HG03460 (cell line): ENCODE measurements around the gene ARHGAP35.
"Not testable (repeated sequence)": the region's sequence is repeated elsewhere in the genome, so short reads cannot be mapped to it uniquely, and the experiment has no call there.

Experiments used
- ATAC-seq: cut with Tn5 transposase; IDR thresholded peaks from one replicate; pipeline ENCODE4 v1.9.1; 2021; ENCODE audit not compliant: unreplicated experiment

Gene ARHGAP35

DNA sequence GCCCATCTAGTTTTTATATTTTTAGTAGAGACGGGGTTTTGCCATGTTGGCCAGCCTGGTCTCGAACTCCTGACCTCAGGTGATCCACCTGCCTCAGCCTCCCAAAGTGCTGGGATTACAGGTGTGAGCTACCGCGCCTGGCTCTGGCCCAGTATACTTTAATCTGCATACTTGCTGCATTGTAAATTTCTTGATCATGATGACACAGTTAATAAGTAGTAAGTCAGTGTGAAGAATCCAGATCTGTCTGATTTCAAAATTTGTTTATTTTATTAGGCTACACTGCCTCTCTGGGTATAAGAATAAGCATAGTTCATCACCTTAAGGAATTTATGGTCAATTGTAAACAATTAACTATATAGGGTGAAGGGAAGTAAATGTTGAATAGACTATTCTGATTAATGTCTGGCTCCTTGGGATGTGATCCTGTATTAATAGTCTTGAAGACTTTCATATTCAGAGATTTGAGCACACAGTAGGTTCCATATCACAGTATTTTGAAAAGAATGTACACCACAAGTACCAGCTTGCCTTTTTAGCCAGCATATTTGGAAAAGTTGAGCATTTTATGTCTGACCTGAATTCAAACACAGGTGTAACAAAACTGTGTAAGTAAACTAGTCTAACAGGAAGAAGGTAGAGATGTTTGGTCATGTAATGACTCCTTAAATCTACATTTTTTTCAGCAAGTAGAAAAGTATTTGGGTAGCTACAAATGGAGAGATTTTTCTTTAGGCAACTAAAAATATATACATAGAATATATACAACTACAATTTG is 7.4 kb downstream of the ARHGAP35 start:
- ATAC-seq = no peak

DNA sequence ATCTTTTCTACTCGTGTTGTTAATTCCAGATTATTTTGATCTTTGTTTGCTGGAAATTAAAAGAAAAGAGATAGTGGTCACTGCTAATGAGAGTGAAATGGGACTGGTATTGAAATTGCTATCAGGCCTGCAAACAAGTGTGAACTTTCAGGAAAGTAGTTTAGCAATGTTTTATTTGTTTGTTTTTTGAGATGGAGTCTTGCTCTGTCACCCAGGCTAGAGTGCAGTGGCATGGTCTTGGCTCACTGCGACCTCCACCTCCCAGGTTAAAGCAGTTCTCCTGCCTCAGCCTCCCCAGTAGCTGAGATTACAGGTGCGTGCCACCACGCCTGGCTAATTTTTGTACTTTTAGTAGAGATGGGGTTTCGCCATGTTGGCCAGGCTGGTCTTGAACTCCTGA is 10.4 kb downstream of the ARHGAP35 start:
- ATAC-seq = not testable (repeated sequence)

DNA sequence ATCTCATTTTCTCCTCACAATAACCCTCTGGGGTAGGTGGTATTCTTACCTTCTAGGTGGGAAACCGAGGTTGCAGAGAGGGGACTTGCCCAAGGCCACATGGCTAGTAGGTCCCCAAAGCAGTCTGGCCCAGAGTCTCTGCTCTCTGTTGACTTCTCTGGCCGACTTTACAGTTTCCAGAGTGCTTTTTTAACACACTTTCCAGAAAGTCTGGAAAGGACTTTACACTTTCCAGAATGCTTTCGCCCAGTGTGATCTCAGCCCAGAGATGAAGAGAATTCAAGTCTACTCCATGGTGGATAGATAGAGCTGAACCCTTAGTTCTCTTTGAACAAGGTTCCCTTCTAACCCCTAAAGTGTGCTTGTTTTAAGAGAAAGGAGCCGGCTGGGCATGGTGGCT is 12.2 kb downstream of the ARHGAP35 start:
- ATAC-seq = no peak

DNA sequence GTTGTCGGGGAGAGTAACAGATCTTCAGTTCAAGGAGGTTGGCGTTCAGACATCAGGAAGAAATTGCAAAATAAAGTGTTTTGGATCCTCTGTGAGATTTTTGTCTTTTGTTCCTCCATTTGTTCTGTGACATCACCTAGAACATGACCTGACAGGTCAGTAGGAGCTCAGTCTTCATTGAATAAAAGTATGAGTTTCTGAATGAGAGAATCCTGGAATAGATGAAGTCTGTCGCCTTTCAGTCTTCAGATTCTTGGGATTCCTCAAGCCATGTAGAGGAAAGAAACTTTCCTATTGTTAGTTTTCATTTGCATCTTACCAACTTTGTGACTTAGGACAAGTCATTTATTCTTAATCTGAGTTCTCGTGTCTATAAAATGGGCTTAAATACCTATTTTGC is 14.4 kb downstream of the ARHGAP35 start:
- no peak for ATAC-seq

DNA sequence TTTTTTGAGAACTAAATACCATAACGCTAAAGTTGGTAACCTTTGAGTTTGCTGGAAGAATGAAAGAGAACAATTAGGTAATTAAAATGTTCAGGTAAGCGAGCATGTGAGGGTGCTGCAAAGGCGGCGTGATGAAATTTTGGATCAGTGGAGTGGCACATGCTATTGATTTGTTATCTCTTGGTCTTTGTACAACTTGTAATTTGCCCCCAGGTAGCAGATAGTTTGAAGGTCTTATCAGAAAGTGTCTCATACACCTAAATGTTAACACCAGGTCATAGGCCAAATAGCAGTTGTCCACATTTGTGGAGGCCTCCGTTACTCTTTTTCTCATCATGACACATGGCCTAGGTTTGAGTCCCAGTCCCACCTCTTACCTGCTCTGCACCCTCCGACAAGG is 14.9 kb downstream of the ARHGAP35 start:
- no peak for ATAC-seq

DNA sequence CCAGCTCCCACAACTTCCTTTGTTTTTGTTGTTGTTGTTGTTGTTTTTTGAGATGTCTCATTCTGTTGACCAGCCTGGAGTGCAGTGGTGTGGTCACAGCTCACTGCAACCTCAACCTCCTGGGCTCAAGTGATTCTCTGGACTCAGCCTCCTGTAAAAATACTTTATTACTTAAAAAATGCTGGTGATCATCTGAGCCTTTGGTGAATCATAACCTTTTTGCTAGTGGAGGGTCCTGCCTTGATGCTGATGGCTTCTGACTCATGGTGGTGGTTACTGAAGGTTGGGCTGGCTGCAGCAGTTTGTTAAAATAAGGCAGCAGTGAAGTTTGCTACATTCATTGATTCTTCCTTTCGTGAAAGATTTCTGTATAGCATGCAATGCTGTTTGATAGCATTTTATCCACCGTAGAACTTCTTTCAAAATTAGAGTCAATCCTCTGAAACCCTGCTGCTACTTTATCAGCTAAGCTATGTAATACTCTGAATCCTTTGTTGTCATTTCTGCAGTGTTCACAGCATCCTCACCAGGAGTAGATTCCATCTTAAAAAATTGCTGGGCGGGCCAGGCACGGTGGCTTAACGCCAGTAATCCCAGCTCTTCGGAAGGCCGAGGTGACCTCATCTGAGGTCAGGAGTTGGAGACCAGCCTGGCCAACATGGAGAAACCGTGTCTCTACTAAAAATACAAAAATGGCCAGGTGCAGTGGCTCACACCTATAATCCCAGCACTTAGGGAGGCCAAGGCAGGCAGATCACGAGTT is 18.0 kb downstream of the ARHGAP35 start:
- no peak for ATAC-seq

DNA sequence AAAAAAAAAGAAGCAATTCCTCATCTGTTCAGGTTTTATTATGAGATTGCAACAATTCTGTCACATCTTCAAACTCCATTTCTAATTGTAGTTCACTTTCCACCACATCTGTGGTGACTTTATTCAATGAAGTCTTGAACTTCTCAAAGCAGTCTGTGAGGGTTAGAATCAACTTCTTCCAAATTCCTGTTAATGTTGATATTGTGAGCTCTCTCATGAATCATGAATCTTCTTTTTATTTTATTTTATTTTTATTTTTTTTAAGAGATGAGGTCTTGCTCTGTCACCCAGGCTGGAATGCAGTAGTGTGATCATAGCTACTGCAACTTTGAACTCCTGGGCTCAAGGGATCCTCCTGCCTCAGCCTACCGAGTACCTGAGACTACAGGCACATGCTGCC is 19.6 kb downstream of the ARHGAP35 start:
- no peak for ATAC-seq

DNA sequence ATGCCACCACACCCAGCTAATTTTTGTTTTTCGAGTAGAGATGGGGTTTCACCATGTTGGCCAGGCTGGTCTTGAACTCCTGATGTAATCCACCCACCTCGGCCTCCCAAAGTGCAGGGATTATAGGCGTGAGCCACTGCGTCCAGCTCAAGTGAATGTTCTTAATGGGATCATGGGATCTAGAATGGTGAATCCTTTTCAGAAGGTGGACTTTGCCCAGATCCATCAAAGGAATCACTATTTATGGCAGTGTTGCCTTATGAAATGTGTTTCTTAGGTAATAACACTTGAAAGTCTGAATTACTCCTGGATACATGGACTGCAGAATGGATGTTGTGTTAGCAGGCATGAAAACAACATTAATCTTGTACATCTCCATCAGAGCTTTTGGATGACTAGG is 20.3 kb downstream of the ARHGAP35 start:
- no peak for ATAC-seq

DNA sequence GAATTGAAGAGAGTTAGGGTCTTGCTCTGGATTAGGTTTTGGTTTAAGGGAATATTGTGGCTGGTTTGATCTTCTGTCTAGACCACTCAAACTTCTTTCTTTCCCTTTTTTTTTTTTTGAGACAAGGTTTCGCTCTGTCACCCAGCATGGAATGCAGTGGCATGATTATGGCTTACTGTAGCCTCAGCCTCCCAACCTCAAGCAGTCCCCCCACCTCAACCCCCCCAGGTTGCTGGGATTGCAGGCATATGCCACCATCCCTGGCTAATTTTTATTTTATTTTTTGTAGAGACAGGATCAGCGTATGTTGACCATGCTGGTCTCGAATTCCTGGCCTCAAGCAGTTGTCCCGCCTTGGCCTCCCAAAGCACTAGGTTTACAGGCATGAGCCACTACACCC is 21.2 kb downstream of the ARHGAP35 start:
- ATAC-seq = no peak

DNA sequence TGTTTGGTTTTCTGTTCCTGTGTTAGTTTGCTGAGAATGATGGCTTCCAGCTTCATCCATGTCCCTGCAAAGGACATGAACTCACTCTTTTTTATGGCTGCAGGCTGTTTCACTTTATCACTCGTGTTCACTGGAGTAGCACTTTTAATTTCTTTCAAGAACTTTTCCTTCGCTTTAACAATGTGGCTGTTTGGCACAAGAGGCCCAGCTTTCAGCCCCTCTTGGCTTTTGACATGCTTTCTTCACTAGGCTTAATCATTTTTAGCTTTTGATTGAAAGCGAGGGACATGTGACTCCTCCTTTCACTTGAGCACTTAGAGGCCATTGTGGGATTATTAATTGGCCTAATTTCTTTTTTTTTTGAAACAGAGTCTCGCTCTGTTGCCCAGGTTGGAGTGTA is 22.0 kb downstream of the ARHGAP35 start:
- ATAC-seq = not testable (repeated sequence)

DNA sequence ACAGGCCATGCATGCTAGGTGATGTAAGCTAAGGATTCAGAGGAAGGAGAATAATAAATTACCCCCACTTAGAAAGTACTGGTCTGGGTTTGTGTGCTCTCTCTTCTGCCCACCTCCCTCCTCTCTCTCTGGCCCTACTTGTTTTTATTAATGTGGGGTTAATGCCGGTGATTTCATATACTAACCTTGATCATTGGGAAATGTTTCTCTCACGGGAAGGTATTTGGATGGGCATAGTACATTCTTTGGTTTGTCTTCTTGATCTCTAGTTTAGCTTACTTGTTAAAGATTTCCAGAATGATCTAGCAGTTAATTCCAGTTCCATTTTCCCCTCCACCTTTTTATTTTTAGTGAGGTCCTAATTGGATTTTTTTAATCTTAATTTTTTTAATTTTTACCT is 24.6 kb downstream of the ARHGAP35 start:
- ATAC-seq = no peak

DNA sequence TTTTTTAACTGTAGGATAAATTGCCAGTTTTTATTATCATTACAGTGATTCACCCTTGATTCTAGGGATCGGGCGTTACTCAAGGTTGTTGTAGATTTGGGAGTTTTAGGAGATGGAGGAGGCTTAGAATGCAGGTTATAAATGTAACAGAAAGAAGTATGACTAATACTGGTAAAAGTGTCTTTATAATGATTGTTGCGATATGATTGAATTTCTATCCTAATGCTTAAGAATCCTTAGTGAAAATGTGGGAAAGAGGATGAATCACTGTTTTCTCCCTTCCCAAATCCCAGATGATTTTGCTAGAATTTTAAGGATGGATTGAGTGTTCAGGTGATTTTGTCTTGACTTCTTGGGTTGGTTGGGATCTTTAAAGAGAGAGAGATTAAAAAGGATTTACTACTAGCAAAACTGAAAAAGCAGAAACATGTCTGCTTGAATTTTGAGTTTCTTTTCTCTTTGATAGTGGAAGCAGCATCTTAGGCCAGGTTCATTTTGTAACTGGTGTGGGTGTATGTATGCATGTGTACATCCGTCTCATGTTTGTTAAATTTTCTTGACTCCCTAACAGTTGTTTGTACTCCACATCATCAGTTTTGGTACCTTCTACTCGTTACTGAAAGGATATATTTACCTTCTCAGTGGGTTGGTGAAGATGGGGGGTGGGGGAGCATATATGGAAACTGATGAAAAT is 25.9 kb downstream of the ARHGAP35 start:
- ATAC-seq = no peak

DNA sequence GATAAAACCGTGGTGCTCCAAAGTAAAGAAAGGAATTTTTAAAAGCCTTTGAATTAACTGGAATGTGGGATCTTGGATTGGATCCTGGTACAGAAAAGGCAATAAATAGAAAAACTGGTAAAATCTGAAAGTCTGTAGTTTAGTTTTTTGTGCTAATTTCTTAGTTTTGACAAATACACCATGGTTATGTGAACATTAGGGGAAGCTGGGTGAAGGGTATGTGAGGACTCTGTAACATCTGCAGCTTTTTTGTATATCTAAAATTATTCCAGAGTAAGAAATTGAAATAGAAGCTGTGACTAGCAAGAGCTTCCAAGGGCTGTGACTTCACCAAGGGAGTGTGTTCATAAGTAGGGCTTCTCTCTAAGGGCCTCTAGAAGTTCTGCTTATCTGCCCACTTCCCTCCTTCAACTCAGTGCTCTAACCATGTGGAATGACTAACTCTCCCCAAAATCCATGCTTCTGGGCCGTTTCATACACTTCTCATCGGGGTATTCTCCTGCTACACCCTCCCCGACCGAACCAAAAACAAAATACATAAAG is 26.5 kb downstream of the ARHGAP35 start:
- no peak for ATAC-seq

DNA sequence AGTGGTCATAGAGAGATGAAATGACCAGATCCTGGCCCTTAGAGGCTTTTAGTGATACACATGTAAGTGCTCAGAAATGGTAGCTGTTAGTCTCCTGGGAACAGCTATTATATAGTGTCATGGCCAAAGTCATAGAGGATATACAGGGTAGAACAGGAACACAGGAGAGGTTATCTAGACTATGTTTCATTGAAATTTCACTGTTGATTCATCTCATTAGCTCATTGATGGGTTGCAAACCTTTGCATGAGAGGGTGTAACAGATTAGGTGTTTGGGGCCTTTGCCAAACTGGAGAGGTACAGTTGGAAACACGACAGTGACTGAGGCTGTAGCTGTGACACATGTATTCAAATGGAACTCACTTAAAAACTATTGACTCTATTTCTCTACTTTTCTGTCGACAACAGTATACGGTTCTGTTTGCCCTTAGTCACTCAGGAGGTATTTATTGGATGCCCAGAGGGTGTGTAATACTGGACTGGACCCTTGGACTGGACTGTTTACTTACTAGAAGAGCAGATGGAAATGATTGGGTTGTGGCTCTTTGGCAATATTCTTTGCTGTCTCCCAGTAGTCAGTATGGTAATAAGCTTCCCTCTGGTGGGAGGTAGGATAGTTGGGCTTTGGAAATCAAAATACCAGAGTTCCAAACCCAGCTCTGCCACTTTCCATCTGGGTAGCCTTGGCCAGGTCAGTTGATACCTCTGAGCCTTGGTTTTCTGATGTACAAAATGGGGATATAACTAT is 29.8 kb downstream of the ARHGAP35 start:
- no peak for ATAC-seq

DNA sequence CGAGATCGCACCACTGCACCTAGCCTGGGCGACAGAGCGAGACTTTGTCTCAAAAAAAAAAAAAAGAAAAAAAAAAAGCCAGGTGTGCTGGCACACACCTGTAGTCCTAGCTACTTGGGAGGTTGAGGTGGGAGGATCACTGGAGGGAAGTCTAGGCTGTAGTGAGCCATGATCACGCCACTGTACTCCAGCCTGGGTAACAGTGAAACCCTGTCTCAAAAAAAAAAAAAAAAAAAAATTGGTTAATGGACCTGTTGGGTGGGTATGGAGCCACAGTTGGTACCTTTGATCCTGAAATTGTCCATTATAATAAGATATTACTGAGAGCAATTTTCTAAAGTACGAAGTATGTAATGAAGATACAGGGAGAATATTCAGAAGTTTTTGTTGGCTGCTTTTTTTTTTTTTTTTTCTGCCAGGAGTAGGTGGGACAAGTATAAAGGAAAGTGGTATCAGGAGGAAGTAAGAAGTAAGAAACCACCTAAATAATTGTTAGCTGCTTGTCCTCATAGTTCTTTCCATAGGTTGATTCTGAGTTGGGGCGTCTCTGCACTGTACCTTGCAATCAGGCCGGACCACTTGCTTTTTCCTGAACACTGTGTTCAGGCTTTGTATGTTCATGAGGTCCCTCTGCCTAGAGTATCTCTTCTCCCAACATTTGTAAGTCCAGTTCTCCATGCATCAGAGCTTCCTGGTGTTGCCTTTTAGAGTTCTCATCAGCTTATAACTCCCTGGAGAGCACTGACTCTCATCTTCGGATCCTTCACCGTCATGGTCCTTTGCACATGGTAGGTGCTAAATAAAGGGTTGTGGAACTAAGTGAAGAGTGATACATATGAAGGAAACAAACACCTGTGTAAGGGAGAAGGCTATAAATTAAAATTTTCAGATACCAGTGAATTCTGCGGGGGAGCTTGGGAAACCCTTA is 31.7 kb downstream of the ARHGAP35 start:
- no peak for ATAC-seq

DNA sequence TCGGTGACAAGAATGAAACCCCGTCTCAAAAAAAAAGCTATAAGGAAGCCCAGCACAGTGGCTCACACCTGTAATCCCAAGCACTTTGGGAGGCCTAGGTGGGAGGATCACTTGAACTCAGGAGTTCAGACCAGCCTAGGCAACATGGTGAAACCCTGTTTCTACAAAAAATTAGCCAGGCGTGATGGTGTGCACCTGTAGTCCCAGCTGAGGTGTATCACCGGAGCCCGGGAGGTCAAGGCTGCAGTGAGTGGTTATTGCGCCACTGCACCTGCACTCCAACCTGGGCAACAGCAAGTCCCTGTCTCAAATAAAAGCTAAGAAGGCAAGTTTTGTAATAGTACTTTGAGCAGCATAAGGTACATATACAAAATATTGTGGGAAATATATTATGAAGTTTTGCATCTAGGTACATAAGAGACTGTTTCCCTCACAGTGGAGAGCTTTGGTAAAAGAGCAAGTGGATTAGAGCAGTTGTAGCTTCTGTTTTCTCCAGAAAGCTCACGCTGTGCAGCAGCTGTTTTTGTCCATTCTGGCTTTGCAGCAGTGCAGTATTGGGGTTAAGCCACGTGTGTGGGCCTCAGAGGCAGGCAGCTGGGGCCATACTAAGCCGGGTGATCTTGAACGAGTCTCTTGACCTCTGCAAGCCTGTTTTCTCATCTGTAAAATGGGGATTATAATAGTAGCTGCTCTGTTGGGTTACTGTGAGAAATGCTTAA is 35.4 kb downstream of the ARHGAP35 start:
- ATAC-seq = no peak

DNA sequence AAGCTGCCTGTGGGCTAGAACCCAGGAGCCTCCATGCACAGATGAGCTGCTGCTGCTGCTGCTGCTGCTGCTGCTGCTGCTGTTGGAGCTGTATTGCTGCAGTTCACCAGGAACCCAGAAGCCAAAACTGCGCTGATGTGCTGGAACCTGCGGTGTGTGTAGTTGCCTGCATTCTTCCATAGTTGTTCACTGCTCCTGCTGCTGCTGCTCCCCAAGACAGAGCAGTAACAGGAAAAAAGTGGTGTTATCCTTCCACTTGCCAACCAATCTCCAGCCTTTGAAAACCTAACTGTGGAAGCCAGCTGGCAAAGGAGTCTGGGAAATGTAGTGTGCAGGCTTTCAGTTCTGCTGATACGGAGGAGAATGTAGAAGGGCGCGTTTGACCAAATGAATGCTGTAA is 37.9 kb downstream of the ARHGAP35 start:
- ATAC-seq = no peak

DNA sequence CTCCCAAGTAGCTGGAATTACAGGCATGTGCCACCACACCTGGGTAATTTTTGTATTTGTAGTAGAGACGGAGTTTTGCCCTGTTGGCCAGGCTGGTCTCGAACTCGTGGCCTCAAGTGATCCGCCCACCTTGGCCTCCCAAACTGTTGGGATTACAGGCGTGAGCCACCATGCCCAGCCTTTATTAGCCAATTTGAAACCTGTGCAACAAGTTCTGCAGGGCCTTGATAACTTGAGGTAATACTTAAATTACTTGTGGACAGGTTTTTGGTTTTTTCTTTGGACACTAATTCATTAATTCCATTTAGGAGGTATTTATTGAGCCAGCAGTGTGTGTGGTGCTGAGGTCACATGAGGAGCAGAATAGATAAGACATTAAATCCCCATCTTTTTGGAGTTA is 39.5 kb downstream of the ARHGAP35 start:
- no peak for ATAC-seq

DNA sequence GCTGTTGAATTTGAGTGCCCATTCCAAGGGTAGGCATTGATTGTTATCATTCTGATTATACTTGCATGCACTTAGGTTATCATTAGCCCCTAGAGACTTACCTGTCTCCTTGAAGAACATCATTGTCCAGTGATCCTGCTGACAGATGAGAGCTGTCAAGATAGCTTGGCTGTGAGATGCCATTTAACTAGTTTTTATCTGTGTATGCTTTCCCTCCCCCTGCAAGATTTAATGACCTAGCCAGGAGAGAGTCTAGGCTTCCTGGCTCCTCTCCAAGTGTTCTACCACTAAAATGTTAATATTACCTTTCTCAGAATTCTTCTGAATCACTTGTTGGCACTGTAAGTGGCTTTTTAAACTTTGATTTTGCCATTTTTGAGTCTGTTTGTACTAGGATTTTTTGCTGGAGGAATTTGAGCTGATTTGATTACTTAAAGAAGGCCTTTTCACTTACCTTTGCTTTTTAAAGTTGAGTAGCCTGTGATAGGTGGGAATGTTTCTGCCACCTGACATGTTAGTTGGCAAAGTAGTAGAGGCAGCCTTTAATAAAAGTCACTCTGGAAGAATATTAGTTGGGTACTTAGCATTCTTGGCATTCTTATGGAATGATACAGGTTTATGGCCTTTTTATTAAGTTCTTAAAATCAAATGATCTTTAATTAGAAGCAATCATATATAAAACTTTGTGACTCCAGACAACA is 41.1 kb downstream of the ARHGAP35 start:
- no peak for ATAC-seq
